T-cell (primary cell): ENCODE measurements around the gene LCN15. TPM values are rescaled to one million over a fixed set of nuclear protein-coding genes. Genes with fewer than 3 reads are reported as not detected.
"Not testable (repeated sequence)": the region's sequence is repeated elsewhere in the genome, so short reads cannot be mapped to it uniquely, and the experiment has no call there.

Source experiments
- ATAC-seq, 4 experiments: fragments of 200-7000 bp in 3 of 4; fragments of 150-1000 bp in 1 of 4; cut with Tn5 transposase; replicated peaks in 1 of 4; 1 replicate in 3 of 4; 2 replicates in 1 of 4; pipeline ENCODE4 v1.10.0; 2021; ENCODE audit warnings: moderate library complexity in 3 of 4, mild to moderate bottlenecking in 2 of 4, moderate number of reproducible peaks in 1 of 4
- CTCF ChIA-PET, 2 donors: fragments of 300-600 bp; sonication (Branson Sonifier 250); formaldehyde crosslinking; loops; one replicate each; lab custom pipeline; 2022; ENCODE audit warnings: antibody characterized with exemption in 2 of 2; lab: Charles Lee
- POLR2A ChIA-PET, 2 donors: fragments of 300-600 bp; sonication (Branson Sonifier 250); formaldehyde crosslinking; loops; one replicate each; lab custom pipeline; 2022; ENCODE audit warnings: antibody characterized with exemption in 2 of 2; lab: Charles Lee
- DNase-seq, 35 experiments: peaks; one replicate each; pipeline versions ENCODE4 v3.0.0 to v3.0.0-alpha.2; 2013 to 2023
- H3K27ac ChIP-seq: one replicate; pipeline ENCODE4 v1.5.1; 2013; ENCODE audit warnings: low read length
- H3K27me3 ChIP-seq, 2 experiments: replicated peaks in 1 of 2; 1 replicate in 1 of 2; 2 replicates in 1 of 2; pipeline versions ENCODE4 v1.6.1 to v1.7.0; 2013; ENCODE audit warnings: low read length in 1 of 2, mixed read lengths in 1 of 2; ENCODE audit not compliant: control insufficient read depth in 2 of 2, insufficient read depth in 2 of 2; ENCODE audit errors: extremely low read depth in 1 of 2
- H3K36me3 ChIP-seq, 2 donors: 1 replicate in 1 of 2; 2 replicates in 1 of 2; pipeline versions ENCODE4 v1.6.1 to v1.7.0; 2013; ENCODE audit warnings: low read length in 1 of 2; ENCODE audit not compliant: control insufficient read depth in 2 of 2, insufficient read depth in 1 of 2; ENCODE audit errors: extremely low read depth in 1 of 2
- H3K4me1 ChIP-seq, 2 experiments: 1 replicate in 1 of 2; 2 replicates in 1 of 2; pipeline versions ENCODE4 v1.6.1 to v1.7.0; 2013; ENCODE audit warnings: low read length in 2 of 2, mixed read lengths in 1 of 2; ENCODE audit not compliant: insufficient read depth in 2 of 2, control insufficient read depth in 1 of 2; ENCODE audit errors: extremely low read depth in 1 of 2
- H3K4me3 ChIP-seq, 2 donors: 1 replicate in 1 of 2; 2 replicates in 1 of 2; pipeline versions ENCODE4 v1.5.1 to v1.7.0; 2013; ENCODE audit warnings: mild to moderate bottlenecking in 2 of 2, low read length in 1 of 2, moderate library complexity in 1 of 2; ENCODE audit not compliant: control insufficient read depth in 1 of 2; ENCODE audit errors: extremely low read depth in 1 of 2
- H3K9me3 ChIP-seq: 2 replicates; pipeline ENCODE4 v1.7.0; 2013
- H3K27ac Mint-ChIP-seq, 2 donors: one replicate each; pipeline ENCODE4 v1.8.0; 2020 to 2021; ENCODE audit warnings: mild to moderate bottlenecking in 2 of 2, mixed read lengths in 2 of 2
- H3K27me3 Mint-ChIP-seq, 2 donors: one replicate each; pipeline ENCODE4 v1.8.0; 2021 to 2022; ENCODE audit warnings: mixed read lengths in 2 of 2
- H3K36me3 Mint-ChIP-seq: one replicate; pipeline ENCODE4 v1.8.0; 2021; ENCODE audit warnings: mixed read lengths
- H3K4me1 Mint-ChIP-seq, 3 donors: one replicate each; pipeline ENCODE4 v1.8.0; 2020 to 2022; ENCODE audit warnings: mixed read lengths in 3 of 3, mild to moderate bottlenecking in 1 of 3
- H3K4me3 Mint-ChIP-seq, 3 donors: one replicate each; pipeline ENCODE4 v1.8.0; 2020 to 2022; ENCODE audit warnings: mild to moderate bottlenecking in 3 of 3, mixed read lengths in 3 of 3, moderate library complexity in 3 of 3
- H3K9me3 Mint-ChIP-seq, 3 donors: one replicate each; pipeline ENCODE4 v1.8.0; 2020 to 2022; ENCODE audit warnings: mixed read lengths in 3 of 3
- WGBS: methylation state at CpG from one replicate; pipeline ENCODE4 v1.1.5; 2013; ENCODE audit warnings: missing lambda C conversion rate; ENCODE audit not compliant: insufficient coverage; 5-methylcytosine and 5-hydroxymethylcytosine counted together
- total RNA-seq, 35 experiments: library from RNA in 6 of 35; stranded (reverse) in 6 of 35; fragments of 120-200 nt in 1 of 35; gene quantifications; one replicate each; pipeline versions ENCODE4 v1.2.1 to v1.2.4 and lab custom pipeline; 2013 to 2026

LCN15 gene
- total RNA-seq, 5 donors from 2014 or later (not counting 1 experiment from before 2014, with no cell fraction given) = not detected

DNA sequence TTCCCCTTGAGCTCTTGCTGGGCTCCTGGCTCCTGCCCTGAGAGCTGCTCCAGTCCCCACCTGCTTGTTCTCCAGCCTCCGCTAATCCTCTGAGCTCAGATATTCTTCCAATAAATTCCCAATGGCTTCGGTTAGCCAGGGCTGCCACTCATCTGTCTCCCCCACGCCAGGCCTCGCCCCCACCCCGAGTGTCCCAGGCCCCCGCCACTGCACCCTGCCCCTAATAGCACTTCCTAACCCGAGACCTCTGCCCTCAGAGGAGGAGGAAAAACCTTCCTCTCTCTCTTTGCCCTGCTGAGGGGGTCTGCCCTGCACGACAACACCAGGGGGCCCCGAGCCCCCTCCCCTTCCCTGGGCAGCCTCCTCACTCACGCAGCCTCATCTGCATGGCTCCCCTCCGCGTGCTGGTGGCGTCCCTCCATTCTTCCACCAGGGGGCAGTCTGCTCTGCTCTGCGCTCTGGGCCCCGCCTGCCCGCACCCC is 5.4 kb upstream of the LCN15 start:
- no peak overlapping the region for H3K27ac Mint-ChIP-seq
- POLR2A ChIA-PET = no interaction called here
- H3K36me3 Mint-ChIP-seq = no peaks in the 10 kb centered on the region
- peaks cover 0 to 6% (median 0%) of the 10 kb centered on the region in 3 donors for H3K9me3 Mint-ChIP-seq
- WGBS = no CpG with 5 or more reads among the region's 16 CpGs
- DNase-seq = peak in 27 of 35 experiments; percentile 22 to 72 (median 42)
- no peak overlapping the region for H3K4me3 ChIP-seq
- H3K27me3 Mint-ChIP-seq = peaks cover 10 to 17% of the 10 kb centered on the region in 2 donors
- H3K4me1 ChIP-seq = peaks cover 0 to 12% of the 10 kb centered on the region in 2 experiments
- peak overlapping the region in 1 of 3 donors; percentile 44 for H3K4me3 Mint-ChIP-seq
- H3K9me3 ChIP-seq = no peaks in the 10 kb centered on the region
- H3K27me3 ChIP-seq = peaks cover 0 to 21% of the 10 kb centered on the region in 2 experiments
- no peak overlapping the region for H3K27ac ChIP-seq
- CTCF ChIA-PET = no interaction called here
- H3K4me1 Mint-ChIP-seq = peaks cover 5 to 16% (median 11%) of the 10 kb centered on the region in 3 donors
- H3K36me3 ChIP-seq = no peaks in the 10 kb centered on the region
- peak; percentile 65 to 83 (median 72) for ATAC-seq

DNA sequence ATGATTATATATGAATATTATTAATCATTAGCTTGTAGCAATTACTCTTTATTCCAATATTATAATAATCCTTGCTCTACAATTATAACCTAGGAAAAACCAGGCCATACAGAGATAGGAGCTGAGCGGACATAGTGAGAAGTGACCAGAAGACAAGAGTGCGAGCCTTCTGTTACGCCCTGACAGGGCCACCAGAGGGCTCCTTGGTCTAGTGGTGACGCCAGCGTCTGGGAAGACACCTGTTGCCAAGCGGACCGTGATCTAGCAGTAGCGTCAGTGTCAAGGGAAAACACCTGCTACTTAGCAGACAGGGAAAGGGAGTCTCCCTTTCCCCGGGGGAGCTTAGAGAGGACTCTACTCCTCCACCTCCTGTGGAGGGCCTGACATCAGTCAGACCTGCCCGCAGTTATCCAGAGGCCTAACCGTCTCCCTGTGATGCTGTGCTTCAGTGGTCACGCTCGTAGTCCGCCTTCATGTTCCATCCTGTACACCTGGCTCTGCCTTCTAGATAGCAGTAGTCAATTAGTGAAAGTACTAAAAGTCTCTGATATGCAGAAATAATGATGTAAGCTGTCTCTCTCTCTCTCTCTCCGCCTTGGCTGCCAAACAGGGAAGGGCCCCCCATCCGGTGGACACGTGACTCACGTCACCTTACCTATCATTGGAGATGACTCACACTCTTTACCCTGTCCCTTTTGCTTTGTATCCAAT is 2.2 kb upstream of the LCN15 start:
- H3K4me3 ChIP-seq, POLR2A ChIA-PET, H3K9me3 ChIP-seq, H3K27ac ChIP-seq, H3K36me3 Mint-ChIP-seq, H3K36me3 ChIP-seq, H3K9me3 Mint-ChIP-seq: not testable (repeated sequence)
- DNase-seq = peak in 12 of 35 experiments; percentile 10 to 65 (median 22)
- 59% methylated on average over 6 of the region's 18 CpGs for WGBS
- Histone ChIP-seq H3K27me3 (peaks cover 0 to 44% of the 10 kb centered on the region in 2 experiments), H3K4me1 (peaks cover 0 to 16% of the 10 kb centered on the region in 2 experiments)
- peak in 2 of 4 experiments; percentile 40 to 48 for ATAC-seq
- CTCF ChIA-PET = interaction anchor here in 1 of 2 donors (0.6 kb wide), 1 partner anchor 656 kb away, joined by 5 read pairs; the partner anchor contains the start of genes EXD3 and NOXA1
- Mint-ChIP-seq H3K4me1 (peaks cover 5 to 16% (median 11%) of the 10 kb centered on the region in 3 donors), H3K4me3 (peak overlapping the region; percentile 30 to 59 (median 53)), H3K27me3 (peaks cover 10 to 14% of the 10 kb centered on the region in 2 donors), H3K27ac (peak overlapping the region; percentile 20 to 68)

DNA sequence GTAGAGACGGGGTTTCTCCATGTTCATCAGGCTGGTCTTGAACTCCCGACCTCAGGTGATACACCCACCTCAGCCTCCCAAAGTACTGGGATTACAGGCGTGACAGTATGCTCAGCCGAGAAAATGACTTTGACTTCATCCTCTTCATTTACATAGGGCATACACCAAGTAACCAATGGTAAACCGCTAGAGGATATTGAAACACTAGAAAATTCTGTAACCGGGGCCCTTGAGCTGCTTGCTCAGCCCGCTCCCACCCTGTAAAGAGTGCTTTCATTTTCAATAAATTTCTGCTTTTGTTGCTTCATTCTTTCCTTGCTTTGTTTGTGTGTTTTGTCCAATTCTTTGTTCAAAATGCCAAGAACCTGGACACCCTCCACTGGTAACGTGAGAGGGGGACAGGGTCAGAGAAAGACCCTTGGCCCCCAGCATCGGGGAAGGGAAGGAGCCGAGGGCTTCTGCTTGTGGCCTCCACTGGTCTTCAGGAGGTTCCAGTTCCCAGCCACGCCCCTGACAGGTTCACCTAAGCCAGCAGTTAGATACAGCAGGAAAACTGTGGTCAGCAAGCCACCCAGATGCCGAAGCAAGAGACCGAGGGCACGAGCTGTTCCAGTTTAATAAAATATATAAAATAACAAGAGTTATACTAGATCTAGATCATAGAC is 1.6 kb upstream of the LCN15 start:
- ATAC-seq, H3K36me3 ChIP-seq, H3K9me3 Mint-ChIP-seq, H3K4me3 Mint-ChIP-seq, H3K27ac ChIP-seq, H3K9me3 ChIP-seq, H3K36me3 Mint-ChIP-seq, H3K4me3 ChIP-seq, POLR2A ChIA-PET: not testable (repeated sequence)
- Mint-ChIP-seq H3K27ac (peak overlapping the region in 1 of 2 donors; percentile 46), H3K27me3 (peaks cover 10 to 18% of the 10 kb centered on the region in 2 donors), H3K4me1 (peaks cover 5 to 16% (median 11%) of the 10 kb centered on the region in 3 donors)
- DNase-seq = peak in 1 of 35 experiments; percentile 0
- Histone ChIP-seq H3K4me1 (peaks cover 0 to 16% of the 10 kb centered on the region in 2 experiments), H3K27me3 (peaks cover 0 to 49% of the 10 kb centered on the region in 2 experiments)
- CTCF ChIA-PET = interaction anchor here in 1 of 2 donors (0.6 kb wide), 2 partner anchors 38 to 657 kb away, joined by 3 to 5 read pairs; partner anchors contain the start of genes EXD3 and NOXA1
- WGBS = 63% methylated on average over 5 of the region's 14 CpGs

DNA sequence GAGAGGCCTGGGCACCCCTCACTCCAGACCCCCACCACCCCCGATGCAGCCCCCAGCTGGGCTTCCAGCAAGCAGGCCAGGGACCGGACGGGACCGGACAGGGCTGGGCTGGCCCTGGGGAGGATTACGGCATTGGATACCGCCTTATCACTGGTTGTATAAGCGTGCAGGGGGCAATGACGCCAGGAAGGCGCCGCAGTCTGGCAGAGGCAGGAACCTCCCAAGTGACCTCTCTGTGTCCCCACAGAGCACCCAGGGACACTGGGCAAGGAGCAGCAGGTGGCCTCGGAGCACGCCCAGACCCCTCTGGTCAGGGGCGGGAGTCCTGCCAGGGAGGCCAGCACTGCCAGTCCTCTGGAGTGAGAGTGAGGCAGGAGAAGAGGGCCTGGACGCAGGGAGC is 723 bp upstream of the LCN15 start:
- H3K27ac ChIP-seq = no peak overlapping the region
- no peak for ATAC-seq
- H3K27ac Mint-ChIP-seq = no peak overlapping the region
- no peaks in the 10 kb centered on the region for H3K9me3 ChIP-seq
- H3K36me3 ChIP-seq = no peaks in the 10 kb centered on the region
- ChIA-PET CTCF (no interaction called here), POLR2A (no interaction called here)
- 96% methylated on average over 11 of the region's 14 CpGs for WGBS
- peaks cover 0 to 57% of the 10 kb centered on the region in 2 experiments for H3K27me3 ChIP-seq
- H3K27me3 Mint-ChIP-seq = peaks cover 10 to 21% of the 10 kb centered on the region in 2 donors
- H3K4me3 ChIP-seq = no peak overlapping the region
- H3K9me3 Mint-ChIP-seq = no peaks in the 10 kb centered on the region
- peaks cover 5 to 20% (median 11%) of the 10 kb centered on the region in 3 donors for H3K4me1 Mint-ChIP-seq
- H3K36me3 Mint-ChIP-seq = no peaks in the 10 kb centered on the region
- DNase-seq = peak in 1 of 35 experiments; percentile 0
- no peak overlapping the region for H3K4me3 Mint-ChIP-seq
- peaks cover 0 to 16% of the 10 kb centered on the region in 2 experiments for H3K4me1 ChIP-seq

DNA sequence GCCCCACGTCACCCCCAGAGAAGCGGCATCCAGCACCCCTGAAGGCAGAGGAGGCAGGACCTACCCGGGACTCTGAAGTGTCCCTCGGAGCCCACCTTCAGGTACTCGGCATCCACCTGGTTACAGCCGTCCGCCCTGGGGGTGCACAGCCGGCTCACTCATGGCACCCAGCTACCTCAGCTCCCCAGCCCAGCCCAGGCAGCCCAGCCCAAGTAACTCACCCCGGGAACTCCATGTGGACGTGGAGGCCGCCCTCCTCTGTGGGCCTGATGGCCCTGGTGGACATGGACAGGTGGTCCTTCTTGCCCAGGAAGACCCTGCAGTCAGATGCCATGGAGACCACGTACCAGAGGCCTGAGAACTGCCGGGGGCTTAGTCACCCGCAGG is 676 bp downstream of the LCN15 start:
- H3K4me1 Mint-ChIP-seq = peaks cover 5 to 18% (median 7%) of the 10 kb centered on the region in 3 donors
- ATAC-seq = no peak
- ChIA-PET CTCF (no interaction called here), POLR2A (no interaction called here)
- H3K4me3 ChIP-seq = no peak overlapping the region
- H3K9me3 Mint-ChIP-seq = no peaks in the 10 kb centered on the region
- no peak overlapping the region for H3K27ac Mint-ChIP-seq
- H3K4me1 ChIP-seq = peaks cover 0 to 12% of the 10 kb centered on the region in 2 experiments
- peaks cover 0 to 60% of the 10 kb centered on the region in 2 experiments for H3K27me3 ChIP-seq
- H3K4me3 Mint-ChIP-seq = no peak overlapping the region
- H3K36me3 Mint-ChIP-seq = no peaks in the 10 kb centered on the region
- H3K9me3 ChIP-seq = no peaks in the 10 kb centered on the region
- 92% methylated on average over 13 of the region's 14 CpGs for WGBS
- peak in 1 of 35 experiments; percentile 0 for DNase-seq
- no peak overlapping the region for H3K27ac ChIP-seq
- H3K27me3 Mint-ChIP-seq = peaks cover 7 to 22% of the 10 kb centered on the region in 2 donors
- H3K36me3 ChIP-seq = no peaks in the 10 kb centered on the region
